Uterus (tissue), 4 donors: ENCODE measurements around the gene TPRG1L. TPM values are rescaled to one million over a fixed set of nuclear protein-coding genes. Genes with fewer than 3 reads are reported as not detected.
"Not testable (repeated sequence)": the region's sequence is repeated elsewhere in the genome, so short reads cannot be mapped to it uniquely, and the experiment has no call there.

Experiments
- DNase-seq, 2 donors: peaks; one replicate each; pipeline ENCODE4 v3.0.0-alpha.2; 2019 to 2020
- H3K27ac ChIP-seq, 2 donors: fragments of 200-600 bp; sonication (generic); 1 replicate in 1 of 2; 2 replicates in 1 of 2; pipeline ENCODE4 v1.5.1; 2016 to 2018
- H3K27me3 ChIP-seq, 2 donors: fragments of 200-600 bp; sonication (generic); one replicate each; pipeline ENCODE4 v1.5.1; 2018 to 2019; ENCODE audit warnings: control low read depth in 1 of 2
- H3K36me3 ChIP-seq, 2 donors: fragments of 200-600 bp; sonication (generic); one replicate each; pipeline ENCODE4 v1.5.1; 2019; ENCODE audit warnings: control low read depth in 1 of 2
- H3K4me1 ChIP-seq, 2 donors: fragments of 200-600 bp; sonication (generic); one replicate each; pipeline ENCODE4 v1.5.1; 2018 to 2019; ENCODE audit warnings: control low read depth in 1 of 2
- H3K4me3 ChIP-seq, 2 donors: fragments of 200-600 bp; sonication (generic); 1 replicate in 1 of 2; 2 replicates in 1 of 2; pipeline ENCODE4 v1.5.1; 2018 to 2019; ENCODE audit warnings: mild to moderate bottlenecking in 1 of 2
- H3K9me3 ChIP-seq, 2 donors: fragments of 200-600 bp; sonication (generic); one replicate each; pipeline ENCODE4 v1.5.1; 2019; ENCODE audit warnings: control low read depth in 1 of 2
- CTCF ChIP-seq, 4 experiments: fragments of 200-600 bp in 2 of 4; fragments of 450-650 bp in 2 of 4; sonication (generic) in 2 of 4; IDR thresholded peaks; one replicate each; pipeline ENCODE4 v1.5.1; 2016 to 2019; ENCODE audit warnings: antibody characterized with exemption in 4 of 4, mild to moderate bottlenecking in 2 of 4, moderate library complexity in 1 of 4
- POLR2A ChIP-seq, 2 donors: fragments of 450-650 bp; IDR thresholded peaks; one replicate each; pipeline ENCODE4 v1.6.1; 2016; ENCODE audit warnings: antibody characterized with exemption in 2 of 2, mild to moderate bottlenecking in 1 of 2, moderate library complexity in 1 of 2
- intact Hi-C: fragments of 100-400 bp; cut with DNase I; formaldehyde crosslinking; loops from one replicate; pipeline ENCODE4 v1.15.1; 2023; ENCODE audit warnings: low total_unique reads
- total RNA-seq, 4 donors: library from RNA; depleted of rRNA in 3 of 4; stranded (reverse); fragments of >200 nt in 3 of 4; gene quantifications; one replicate each; pipeline versions ENCODE4 v1.1.0 to v1.2.4, GENCODE V29; 2014 to 2023
- donor health status: DM: yes; HTN: yes; CAD: no.

The TPRG1L gene
- total RNA-seq, 4 donors from 2014 or later = 18.7 to 43.4 (median 29.6) TPM

- DNase-seq = no peak
- TF ChIP-seq CTCF (IDR thresholded peaks at IDR 0.05) (no peak), POLR2A (IDR thresholded peaks at IDR 0.05) (no peak)
- H3K4me1 ChIP-seq = no peaks in the 10 kb centered on the region
- no peak overlapping the region for H3K27ac ChIP-seq
- intact Hi-C loops = no loop called here
- no peaks in the 10 kb centered on the region for H3K9me3 ChIP-seq
- H3K27me3 ChIP-seq = no peaks in the 10 kb centered on the region
- no peaks in the 10 kb centered on the region for H3K36me3 ChIP-seq
- H3K4me3 ChIP-seq = no peak overlapping the region
Measured at GRCh38 chr1:3578906-3579305, 45.9 kb upstream of the TPRG1L start.

- intact Hi-C loops = no loop called here
- Histone ChIP-seq H3K4me1 (no peaks in the 10 kb centered on the region), H3K4me3 (no peak overlapping the region), H3K9me3 (no peaks in the 10 kb centered on the region), H3K27ac (no peak overlapping the region), H3K27me3 (no peaks in the 10 kb centered on the region), H3K36me3 (no peaks in the 10 kb centered on the region)
- TF ChIP-seq POLR2A (IDR thresholded peaks at IDR 0.05) (no peak), CTCF (IDR thresholded peaks at IDR 0.05) (no peak)
- no peak for DNase-seq
Measured at GRCh38 chr1:3579626-3580025, 45.2 kb upstream of the TPRG1L start.

GRCh38 chr1:3580231-3580630, 44.6 kb upstream of the TPRG1L start:
- intact Hi-C loops = no loop called here
- Histone ChIP-seq H3K4me1 (no peaks in the 10 kb centered on the region), H3K36me3 (no peaks in the 10 kb centered on the region), H3K27me3 (no peaks in the 10 kb centered on the region), H3K9me3 (no peaks in the 10 kb centered on the region), H3K4me3 (no peak overlapping the region), H3K27ac (no peak overlapping the region)
- TF ChIP-seq POLR2A (IDR thresholded peaks at IDR 0.05) (no peak), CTCF (IDR thresholded peaks at IDR 0.05) (no peak)
- no peak for DNase-seq

- Histone ChIP-seq H3K4me3 (no peak overlapping the region), H3K9me3 (no peaks in the 10 kb centered on the region), H3K4me1 (no peaks in the 10 kb centered on the region), H3K27ac (no peak overlapping the region), H3K27me3 (no peaks in the 10 kb centered on the region), H3K36me3 (no peaks in the 10 kb centered on the region)
- intact Hi-C loops = no loop called here
- TF ChIP-seq POLR2A (IDR thresholded peaks at IDR 0.05) (no peak), CTCF (IDR thresholded peaks at IDR 0.05) (no peak)
- no peak for DNase-seq
Measured at GRCh38 chr1:3581296-3582036, 43.3 kb upstream of the TPRG1L start.

- intact Hi-C loops = not testable (repeated sequence)
Measured at GRCh38 chr1:3583751-3584150, 41.1 kb upstream of the TPRG1L start.

More at GRCh38 chr1:3583751-3584150, 41.1 kb upstream of the TPRG1L start:
- H3K4me1 ChIP-seq, H3K36me3 ChIP-seq, H3K4me3 ChIP-seq, H3K27ac ChIP-seq, H3K27me3 ChIP-seq, DNase-seq, H3K9me3 ChIP-seq: not testable (repeated sequence)
